HuH-7.5 (cell line): Measurements from ENCODE around the gene CBX6.

Experiments
- DNase-seq: peaks from one replicate; pipeline ENCODE4 v3.0.0; 2011; ENCODE audit warnings: low spot score

Gene CBX6

DNA sequence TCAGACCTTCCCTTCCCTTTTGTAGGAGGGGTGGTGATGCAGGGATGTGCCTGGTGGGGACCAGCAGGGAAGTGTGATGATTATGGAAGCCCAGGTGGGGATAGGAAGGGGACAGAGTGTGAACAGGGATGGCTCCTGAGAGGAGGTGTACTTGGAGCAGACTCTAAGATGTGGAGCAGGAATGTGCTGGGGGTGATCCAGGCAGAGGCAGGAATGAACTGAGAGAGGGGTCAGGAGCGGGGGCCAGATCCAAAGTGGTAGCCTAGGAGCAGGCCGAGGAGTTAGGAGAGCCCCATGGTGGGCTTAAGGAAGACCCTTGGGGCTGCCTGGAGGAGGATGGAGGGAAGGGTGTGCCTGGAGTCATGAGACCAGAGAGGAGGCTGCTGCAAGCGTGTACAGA lies 31.9 kb downstream of the CBX6 start:
- no peak for DNase-seq

DNA sequence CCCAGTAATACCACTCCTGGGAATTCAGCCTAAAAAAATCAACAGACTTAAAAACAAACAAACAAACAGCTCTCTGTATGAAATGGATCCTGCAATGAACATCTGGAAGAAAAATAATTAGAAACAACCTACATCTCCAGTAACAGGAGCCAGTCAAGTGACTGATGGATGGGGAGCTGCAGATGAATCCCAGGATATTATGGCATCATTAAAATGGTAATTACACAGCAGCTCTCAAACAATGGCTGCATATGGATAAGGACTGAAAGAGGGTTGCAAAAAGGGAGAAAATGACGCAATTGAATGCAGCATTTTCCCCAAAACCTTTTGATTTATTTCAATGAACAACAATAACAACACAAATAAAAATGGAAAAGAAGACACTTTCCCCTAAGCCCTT lies 32.3 kb downstream of the CBX6 start:
- no peak for DNase-seq

DNA sequence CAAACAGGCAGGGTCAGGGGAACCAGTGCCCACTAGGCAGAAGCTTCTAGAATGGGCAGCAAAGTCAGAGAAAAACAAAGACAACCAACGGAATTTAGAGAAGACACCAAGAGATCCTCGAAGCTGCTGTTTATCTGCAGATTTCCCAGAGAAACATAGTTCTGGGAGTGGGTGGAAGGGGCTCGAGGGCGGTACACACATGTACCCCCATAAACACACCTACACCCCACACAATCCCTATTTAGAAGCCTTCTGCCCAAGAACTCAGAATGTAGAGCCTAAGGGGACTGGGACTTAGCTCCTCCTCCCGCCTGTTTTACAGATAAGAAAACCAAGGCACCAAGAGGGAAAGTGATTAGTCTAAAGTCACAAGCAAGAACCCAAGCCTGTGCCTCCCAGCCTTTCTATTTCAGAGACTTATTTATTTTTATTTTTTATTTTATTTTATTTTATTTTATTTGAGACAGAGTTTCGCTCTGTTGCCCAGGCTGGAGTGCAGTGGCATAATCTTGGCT lies 34.5 kb downstream of the CBX6 start:
- no peak for DNase-seq

GRCh38 chr22:38835888-38836301 lies 36.1 kb downstream of the CBX6 start:
- DNase-seq = no peak

- no peak for DNase-seq
These were observed 37.0 kb downstream of the CBX6 start for GRCh38 chr22:38834991-38835390.

- DNase-seq = no peak
These were observed 37.6 kb downstream of the CBX6 start for GRCh38 chr22:38834215-38834953.

DNA sequence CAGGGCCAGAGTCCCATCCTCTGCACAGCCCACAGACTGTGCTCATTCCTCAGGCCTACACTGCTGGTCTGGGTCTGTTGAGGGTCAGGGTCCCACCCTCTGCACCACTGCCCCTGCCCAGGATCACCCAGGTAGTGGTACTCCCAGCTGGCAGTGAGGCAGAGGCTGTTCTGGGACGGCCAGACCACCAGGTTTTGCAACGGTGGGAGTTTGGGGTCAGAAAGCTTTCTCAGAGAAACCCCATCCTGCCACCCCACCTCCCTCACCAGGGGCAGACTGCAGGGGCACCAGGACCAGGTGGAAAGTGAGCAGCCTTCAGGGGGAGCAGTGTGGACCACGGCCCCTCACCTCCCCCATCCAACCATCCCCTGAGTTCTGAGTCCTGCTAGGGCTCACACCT lies 39.0 kb downstream of the CBX6 start:
- DNase-seq = no peak

DNA sequence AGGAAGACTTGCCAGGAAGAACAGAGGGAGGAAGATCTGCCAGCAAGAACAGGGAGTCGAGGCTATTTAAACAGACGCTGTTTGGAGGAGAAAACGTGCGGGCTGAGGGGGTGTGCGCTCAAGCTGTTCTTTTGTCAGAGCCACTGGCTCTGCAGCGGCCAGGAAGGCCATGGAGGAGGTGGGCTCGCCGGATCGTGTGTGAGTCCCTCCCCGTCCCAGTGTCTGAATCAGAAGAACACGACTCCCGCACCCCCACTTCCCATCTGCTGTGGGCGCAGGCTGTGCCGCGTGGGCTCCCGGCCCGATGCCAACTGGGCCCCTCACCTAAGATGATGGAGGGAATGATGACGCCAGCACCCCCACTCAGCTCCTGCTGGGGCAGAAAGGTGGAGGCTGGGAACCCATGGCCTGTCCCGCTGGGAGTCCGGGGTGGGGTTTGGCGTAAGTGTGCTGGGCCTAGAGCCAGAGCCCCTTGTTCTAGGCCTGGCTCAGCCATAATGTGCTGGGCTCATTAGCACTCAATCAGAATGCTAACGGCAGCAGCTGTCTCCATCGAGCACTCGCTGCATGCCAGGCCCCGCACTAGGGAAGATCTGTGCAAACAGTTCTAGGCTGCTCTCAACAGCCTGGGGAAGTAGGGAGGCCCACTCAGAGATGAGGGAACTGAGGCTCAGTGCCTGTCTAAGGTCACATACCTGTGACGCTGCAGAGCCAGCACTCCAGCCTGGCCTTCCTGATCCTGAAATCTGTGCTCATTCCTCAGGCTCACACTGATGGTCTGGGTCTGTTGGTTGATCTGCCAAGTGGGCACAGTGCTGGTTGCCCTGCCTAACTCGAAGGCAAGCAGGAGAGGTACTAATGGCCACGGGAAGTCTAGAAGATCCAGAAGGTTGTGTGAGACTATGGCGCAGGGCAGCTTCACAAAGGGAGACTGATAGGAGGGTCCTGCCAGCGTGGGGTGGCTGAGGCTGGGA lies 39.7 kb downstream of the CBX6 start:
- DNase-seq = no peak

DNA sequence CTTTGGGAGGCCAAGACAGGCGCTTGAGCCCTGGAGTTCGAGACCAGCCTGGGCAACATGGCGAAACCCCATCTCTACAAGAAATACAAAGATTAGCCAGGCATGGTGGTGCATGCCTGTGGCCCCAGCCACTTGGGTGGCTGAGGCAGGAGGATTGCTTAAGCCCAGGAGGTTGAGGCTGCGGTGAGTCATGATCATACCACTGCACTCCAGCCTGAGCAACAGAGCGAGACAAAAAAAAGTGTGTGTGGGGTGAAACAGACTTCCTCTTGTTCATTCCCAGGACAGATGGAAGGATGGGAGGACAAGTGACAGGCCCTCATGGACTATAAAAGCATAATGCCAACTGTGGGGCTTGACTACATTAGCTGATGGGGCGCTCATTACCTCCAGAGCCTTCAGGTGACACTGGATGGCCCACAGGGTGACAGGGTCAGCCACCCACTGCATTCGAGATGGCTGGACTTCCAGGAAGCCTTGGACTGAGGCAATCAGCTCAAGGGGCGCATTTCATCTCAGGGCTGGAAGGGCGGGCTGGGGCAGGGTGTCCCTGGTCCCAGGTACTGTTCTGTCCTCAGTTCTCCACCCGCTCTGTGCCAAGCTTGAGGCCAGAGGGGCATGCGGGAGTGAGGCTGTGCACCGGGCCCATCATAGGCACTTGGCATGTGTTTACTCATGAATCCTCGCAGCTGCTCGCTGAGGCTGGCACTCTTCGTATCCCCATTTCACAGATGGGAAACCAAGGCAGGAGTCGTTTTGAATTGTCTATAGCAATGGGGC lies 40.7 kb downstream of the CBX6 start:
- DNase-seq = no peak

GRCh38 chr22:38830845-38831108 lies 41.2 kb downstream of the CBX6 start:
- DNase-seq = no peak

DNA sequence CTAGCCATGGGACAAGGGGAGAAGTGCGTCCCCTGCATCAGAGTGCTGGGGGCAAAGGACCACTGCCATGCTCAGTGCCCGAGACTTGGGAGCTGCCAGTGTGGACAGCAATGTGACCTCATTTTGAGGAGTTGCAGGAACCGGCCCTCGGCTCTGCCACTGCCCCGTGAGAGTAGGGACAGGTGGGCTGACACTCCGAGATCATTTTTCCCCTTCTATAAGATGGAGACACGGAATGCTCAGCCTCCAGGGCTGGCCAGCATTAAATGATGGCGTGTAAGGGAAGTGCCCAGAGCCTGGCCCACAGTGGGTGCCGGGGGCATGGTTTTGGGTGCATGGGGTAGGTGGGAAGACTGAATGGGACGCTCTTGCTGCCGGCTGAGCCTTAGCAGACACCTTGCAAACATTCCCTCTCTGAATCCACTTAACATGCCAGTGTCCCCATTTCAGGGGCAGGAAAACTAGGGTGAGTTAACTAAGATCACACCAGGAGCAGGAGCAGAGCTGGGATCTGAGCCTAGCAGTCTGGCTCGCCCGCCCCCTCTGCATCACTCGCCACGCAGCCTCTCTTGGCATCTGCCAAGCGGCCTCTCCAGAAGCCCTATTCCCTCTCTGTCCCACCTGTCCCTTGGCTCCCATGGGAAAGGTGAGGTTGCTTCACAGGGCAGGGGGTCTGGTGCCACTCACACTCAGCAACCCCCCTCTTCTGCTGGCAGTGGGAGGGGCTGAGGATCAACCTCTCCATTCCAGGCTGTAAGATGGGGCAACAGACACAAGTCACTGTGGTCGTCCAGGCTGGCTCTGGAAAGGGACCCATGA lies 41.8 kb downstream of the CBX6 start:
- DNase-seq = no peak

- no peak for DNase-seq
These were observed 42.5 kb downstream of the CBX6 start for GRCh38 chr22:38829485-38829884.

DNA sequence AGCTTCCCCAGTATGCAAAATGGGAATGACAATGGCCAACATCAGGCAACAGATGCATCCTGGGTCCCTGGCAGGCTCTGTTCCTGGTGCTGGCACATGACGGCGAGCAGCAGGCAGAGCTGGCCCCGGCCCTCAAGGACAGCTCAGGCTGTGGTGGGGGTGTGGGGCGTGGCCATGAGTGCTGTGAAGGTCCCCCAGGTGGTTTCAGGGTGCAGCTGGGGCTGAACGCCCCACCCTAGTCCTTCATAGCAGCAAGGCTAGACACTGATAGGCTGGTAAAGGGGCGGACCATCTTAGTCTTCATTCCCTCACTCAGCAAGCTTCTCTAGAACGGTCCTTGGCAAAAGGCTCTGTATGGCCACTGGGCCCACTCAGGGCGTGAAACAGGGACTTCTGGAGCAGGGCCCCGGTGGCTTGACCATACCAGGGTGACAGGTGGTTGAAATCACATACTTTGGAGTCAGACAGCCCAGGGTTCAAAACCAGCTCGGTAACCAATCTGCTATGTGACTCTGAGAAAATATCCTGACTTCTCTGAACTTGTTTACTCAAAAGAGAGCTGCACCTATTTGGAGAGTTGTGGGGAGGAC lies 43.3 kb downstream of the CBX6 start:
- no peak for DNase-seq

GRCh38 chr22:38828191-38828590 lies 43.8 kb downstream of the CBX6 start:
- DNase-seq = no peak

DNA sequence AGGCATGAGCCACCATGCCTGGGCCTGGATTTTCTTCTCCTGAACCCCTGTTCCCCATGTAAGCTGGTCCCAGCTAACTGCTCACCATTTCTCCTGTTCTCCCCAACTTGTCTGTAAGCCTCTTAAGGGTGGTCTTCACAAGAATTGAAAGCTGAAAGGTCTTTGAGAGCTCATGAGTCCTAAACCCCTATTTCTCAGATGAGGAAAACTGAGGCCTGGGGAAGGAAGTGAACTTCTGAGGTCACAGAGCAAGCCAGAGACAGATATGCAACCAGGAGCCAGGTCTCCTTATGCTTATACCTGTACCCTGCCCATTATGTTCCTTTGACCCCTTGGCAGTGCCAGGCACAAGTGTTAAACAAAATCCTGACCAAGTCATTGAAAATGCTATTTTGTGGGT lies 44.5 kb downstream of the CBX6 start:
- DNase-seq = no peak

- no peak for DNase-seq
These were observed 45.2 kb downstream of the CBX6 start for GRCh38 chr22:38826801-38827200.

GRCh38 chr22:38826386-38826785 lies 45.6 kb downstream of the CBX6 start:
- no peak for DNase-seq

- DNase-seq = peak; percentile 77
These were observed 47.4 kb downstream of the CBX6 start for GRCh38 chr22:38824585-38824984.

GRCh38 chr22:38823637-38824036 lies 48.4 kb downstream of the CBX6 start:
- no peak for DNase-seq

DNA sequence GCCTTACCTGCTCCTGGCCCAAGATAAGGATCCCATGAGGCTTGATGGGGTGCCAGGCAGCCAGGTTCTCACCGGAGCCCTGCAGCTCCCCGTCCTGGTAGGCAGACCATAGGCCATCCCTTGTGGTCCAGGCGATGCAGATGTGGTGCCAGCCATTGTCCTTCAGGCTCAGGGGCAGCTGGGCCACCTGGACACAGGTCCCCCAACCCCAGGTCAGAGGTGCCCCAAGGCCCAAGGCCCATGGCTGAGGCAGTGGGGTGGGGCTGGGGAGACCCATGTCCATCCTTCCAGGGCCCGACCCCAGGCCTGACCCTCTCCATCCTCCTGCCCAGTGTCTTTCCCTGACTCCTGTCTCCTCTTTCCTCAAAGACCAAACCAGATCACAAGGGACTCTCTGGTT lies 48.9 kb downstream of the CBX6 start:
- DNase-seq = no peak

- DNase-seq = no peak
These were observed 52.0 kb downstream of the CBX6 start for GRCh38 chr22:38820020-38820419.
